Inflammatory macrophage (primary cell): Measurements from ENCODE around the gene PIEZO2.

Source experiments
- DNase-seq, 2 donors: peaks; one replicate each; pipeline ENCODE4 v3.0.0-alpha.2; 2020 to 2022

The PIEZO2 gene

GRCh38 chr18:10718809-10719208 is 430.6 kb downstream of the PIEZO2 start:
- DNase-seq: no peak

GRCh38 chr18:10715791-10716190 is 433.6 kb downstream of the PIEZO2 start:
- no peak for DNase-seq

- DNase-seq: no peak
These were observed 436.0 kb downstream of the PIEZO2 start for GRCh38 chr18:10713409-10713808.

- no peak for DNase-seq
These were observed 442.1 kb downstream of the PIEZO2 start for GRCh38 chr18:10707294-10707693.

- DNase-seq: no peak
These were observed 443.6 kb downstream of the PIEZO2 start for GRCh38 chr18:10705786-10706185.

- DNase-seq: no peak
These were observed 444.1 kb downstream of the PIEZO2 start for GRCh38 chr18:10705291-10705690.

GRCh38 chr18:10702206-10702605 is 447.2 kb downstream of the PIEZO2 start:
- no peak for DNase-seq

GRCh38 chr18:10690366-10690765 is 459.0 kb downstream of the PIEZO2 start:
- DNase-seq: no peak

GRCh38 chr18:10690035-10690329 is 459.4 kb downstream of the PIEZO2 start:
- DNase-seq: no peak

- no peak for DNase-seq
These were observed 459.9 kb downstream of the PIEZO2 start for GRCh38 chr18:10689236-10690034.

- DNase-seq: no peak
These were observed 460.6 kb downstream of the PIEZO2 start for GRCh38 chr18:10688766-10689165.

- no peak for DNase-seq
These were observed 462.0 kb downstream of the PIEZO2 start for GRCh38 chr18:10687161-10687925.

GRCh38 chr18:10686308-10686707 is 463.1 kb downstream of the PIEZO2 start:
- no peak for DNase-seq

GRCh38 chr18:10685484-10685883 is 463.9 kb downstream of the PIEZO2 start:
- no peak for DNase-seq

GRCh38 chr18:10682368-10682714 is 467.0 kb downstream of the PIEZO2 start:
- no peak for DNase-seq

- DNase-seq: no peak
These were observed 467.6 kb downstream of the PIEZO2 start for GRCh38 chr18:10681581-10682367.

- DNase-seq: no peak
These were observed 469.1 kb downstream of the PIEZO2 start for GRCh38 chr18:10680271-10680596.

GRCh38 chr18:10679557-10680270 is 469.7 kb downstream of the PIEZO2 start:
- DNase-seq: no peak

GRCh38 chr18:10671441-10671840 is 477.9 kb downstream of the PIEZO2 start:
- DNase-seq: no peak

- DNase-seq: no peak
These were observed 478.5 kb downstream of the PIEZO2 start for GRCh38 chr18:10670856-10671255.

GRCh38 chr18:10669441-10670100 is 479.8 kb downstream of the PIEZO2 start:
- DNase-seq: no peak

- DNase-seq: no peak
These were observed 485.6 kb downstream of the PIEZO2 start for GRCh38 chr18:10663750-10664149.
